GM18502 (cell line): Measurements from ENCODE around the gene APOOL.
"Not testable (repeated sequence)": the region's sequence is repeated elsewhere in the genome, so short reads cannot be mapped to it uniquely, and the experiment has no call there.

Experiments used
- ATAC-seq: cut with Tn5 transposase; IDR thresholded peaks from one replicate; pipeline ENCODE4 v1.9.1; 2021; ENCODE audit warnings: mild to moderate bottlenecking; ENCODE audit not compliant: unreplicated experiment, poor library complexity

The APOOL gene

DNA sequence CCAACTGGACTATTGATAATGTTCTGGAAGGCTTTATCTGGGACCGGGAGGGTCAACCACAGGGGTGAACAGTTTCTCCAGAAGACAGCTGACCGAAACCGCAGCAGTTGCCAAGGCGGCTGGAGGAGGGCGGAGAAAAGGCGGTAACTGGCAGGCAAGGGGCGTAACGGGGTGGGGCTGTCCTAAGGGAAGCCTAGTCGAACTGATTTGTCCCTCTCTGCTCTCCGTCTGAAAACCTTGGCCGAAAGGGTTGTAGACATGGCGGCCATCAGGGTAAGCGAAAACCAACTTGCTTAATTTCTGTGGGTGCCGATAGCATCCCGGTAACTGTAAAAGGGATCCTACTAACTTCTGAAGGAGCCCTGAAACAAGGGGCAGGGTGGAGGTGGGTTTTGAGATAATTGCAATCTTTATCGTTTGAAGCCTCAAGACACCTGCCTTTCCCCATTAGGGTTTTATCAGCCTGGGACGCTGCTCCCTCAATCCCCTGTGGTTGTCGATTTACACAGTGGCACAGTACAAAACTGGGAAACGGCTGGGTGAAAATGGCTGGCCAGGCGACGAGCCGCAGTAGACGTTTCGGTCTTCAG is at the start of gene APOOL:
Gene APOOL, plus strand, starts transcription at position 223 of the 590 bp plus-strand sequence. Its CDS starts 36 bp downstream, at position 259.
- peak; percentile 96 for ATAC-seq

DNA sequence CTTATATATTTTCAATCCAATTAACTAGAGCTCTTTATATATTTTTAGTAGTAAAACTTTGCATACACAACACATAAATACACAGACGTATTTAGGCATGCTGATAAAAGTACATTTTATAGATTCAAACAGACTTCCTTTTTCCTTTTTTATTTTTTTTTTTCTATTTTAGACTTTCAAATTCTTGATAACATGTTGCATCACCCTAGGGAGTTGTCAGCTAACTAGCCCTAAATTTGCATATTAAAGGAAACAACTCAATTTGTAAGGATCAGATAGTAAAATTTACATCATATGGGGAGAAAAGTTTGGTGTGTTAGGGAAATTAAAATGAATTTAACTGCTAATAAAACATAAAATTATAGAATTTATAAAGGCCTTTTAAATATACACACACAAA is 47.4 kb upstream of the APOOL start:
- ATAC-seq = no peak

DNA sequence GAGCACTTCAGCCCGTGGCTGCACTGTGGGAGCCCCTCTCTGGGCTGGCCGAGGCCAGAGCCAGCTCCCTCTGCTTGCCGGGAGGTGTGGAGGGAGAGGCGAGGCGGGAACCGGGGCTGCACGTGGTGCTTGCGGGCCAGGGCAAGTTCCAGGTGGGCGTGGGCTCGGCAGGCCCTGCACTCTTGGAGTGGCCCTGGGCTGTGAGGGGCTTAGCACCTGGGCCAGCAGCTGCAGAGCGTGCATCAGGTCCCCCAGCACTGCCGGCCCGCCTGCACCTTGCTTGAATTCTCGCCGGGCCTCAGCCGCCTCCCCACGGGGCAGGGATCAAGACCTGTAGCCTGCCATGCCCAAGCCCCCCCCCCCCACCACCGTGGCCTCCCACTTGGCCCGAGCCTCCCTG is 28.9 kb upstream of the APOOL start:
- ATAC-seq = no peak

- not testable (repeated sequence) for ATAC-seq
Measured at GRCh38 chrX:84991739-84992138, 11.9 kb upstream of the APOOL start.

DNA sequence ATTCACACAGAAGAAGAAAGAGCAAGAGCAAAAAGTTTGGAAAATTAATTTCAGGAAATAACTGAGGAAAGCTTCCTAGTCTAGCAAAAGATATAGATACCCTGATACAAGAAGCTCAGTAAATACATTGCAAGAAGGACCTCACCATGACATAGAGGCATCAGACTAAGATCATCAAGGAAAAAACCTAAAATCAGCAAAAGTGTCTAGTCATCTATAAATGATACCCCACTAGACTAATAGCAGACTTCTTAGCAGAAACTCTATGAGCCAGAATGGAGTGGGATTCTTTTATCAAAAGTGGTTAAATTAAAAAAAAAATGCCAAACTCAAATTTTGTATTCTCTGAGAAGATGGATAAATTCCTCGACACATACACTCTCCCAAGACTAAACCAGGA is 10.5 kb upstream of the APOOL start:
- ATAC-seq = no peak

DNA sequence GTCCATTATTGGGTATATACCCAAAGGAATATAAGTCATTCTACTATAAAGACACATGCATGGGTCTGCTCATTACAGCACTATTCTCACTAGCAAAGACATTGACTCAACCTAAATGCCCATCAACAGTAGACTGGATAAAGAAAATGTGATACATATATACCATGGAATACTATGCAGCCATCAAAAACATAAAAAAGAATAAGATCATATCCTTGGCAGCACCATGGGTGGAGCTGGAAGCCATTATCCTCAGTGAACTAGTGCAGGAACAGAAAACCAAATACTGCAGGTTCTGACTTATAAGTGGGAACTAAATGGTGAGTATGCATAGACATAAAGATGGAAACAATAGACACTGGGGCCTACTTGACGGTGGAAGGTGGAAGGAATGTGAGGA is 2.3 kb upstream of the APOOL start:
- ATAC-seq = no peak

DNA sequence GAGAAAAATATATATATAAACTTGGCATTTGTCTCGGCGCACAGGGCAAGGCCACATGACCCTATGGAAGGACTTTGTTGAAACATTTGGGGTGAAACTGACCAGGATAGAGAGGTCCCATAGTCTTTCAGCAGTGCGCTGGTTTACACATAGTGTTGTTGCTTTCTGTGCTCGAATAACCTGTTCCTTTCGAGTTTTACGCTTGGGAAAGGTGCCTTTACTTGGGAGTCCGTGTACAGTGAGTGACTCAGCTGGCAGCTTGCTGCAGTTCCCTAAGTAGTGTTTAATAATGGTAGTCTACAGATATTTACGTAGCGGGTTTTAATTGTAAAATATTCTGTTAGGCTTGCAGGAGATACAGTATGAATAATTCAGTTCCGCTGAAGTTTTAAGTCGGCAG is 578 bp downstream of the APOOL start:
- peak; percentile 3 for ATAC-seq

DNA sequence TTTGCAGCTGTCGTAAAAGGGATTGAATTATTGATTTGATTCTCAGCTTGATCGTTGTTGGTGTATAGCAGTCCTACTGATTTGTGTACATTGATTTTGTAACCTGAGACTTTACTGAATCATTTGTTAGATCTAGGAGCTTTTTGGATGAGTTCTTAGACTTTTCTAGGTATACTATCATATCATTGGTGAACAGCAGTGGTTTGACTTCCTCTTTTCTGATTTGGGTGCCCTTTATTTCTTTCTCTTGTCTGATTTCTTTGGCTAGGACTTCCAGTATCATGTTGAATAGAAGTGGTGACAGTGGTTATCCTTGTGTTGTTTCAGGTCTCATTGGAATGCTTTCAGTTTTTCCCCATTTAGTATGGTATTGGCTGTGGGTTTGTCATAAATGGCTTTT is 8.4 kb downstream of the APOOL start:
- no peak for ATAC-seq

GRCh38 chrX:85015351-85015750 is 11.7 kb downstream of the APOOL start:
- ATAC-seq = not testable (repeated sequence)

DNA sequence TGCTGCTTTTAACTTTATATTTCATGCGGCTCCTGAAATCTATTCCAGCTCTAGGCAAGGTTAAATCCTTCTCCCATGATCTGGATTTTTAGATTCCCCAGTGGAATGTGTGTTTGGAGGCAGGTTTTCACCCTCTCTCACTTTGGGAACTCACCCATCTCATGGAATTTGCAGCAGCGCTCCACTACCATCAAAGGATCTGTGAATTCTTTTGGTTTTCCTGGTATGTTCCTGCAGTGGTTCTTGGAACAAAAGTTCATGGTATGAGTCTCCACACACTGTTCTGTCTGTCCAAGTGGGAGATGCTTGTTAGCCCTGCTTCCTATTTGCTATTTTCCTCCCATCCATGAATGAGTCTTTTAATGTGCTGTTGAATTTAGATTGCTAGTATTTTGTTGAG is 14.0 kb downstream of the APOOL start:
- no peak for ATAC-seq

- ATAC-seq = no peak
Measured at GRCh38 chrX:85018471-85018870, 14.8 kb downstream of the APOOL start.

DNA sequence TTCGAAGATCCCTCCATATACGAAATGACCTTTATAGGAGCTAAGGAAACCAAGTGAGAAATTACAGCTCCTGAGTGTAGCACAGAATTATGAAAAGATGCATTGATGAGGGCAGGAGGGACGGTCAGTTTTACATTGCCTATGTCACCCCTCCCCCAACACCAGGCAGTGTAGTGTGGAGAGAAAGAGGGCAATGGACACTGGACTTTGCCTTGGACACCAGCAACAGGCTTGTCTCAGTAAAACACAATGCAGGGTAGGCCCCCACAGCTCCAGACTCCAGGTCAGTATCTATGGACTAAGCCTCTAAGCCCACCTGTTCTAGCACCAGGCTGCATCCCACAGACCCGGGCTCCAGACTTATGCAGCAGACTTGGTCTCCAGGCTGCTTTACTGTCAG is 16.5 kb downstream of the APOOL start:
- no peak for ATAC-seq

GRCh38 chrX:85024044-85024443 is 20.4 kb downstream of the APOOL start:
- ATAC-seq = no peak

DNA sequence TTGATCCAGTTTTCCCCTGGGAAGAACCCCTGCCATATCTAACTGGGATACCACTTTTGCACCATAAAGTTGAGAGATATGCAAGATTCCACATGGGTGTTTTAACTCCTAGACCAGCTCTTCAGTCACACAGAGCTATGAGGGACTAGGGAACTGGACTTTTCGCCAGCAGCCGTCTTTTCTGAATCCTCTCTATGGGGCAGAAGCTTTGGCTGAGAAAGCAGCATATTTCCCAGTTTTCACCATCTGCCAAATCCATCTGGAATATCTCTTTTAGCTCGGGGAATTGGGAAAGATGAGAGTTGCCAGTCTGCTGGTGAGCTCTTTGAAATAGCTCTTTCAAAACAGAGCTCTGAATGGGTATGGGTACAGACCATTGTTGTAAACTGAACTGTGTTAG is 20.9 kb downstream of the APOOL start:
- no peak for ATAC-seq

- no peak for ATAC-seq
Measured at GRCh38 chrX:85026170-85026569, 22.5 kb downstream of the APOOL start.

DNA sequence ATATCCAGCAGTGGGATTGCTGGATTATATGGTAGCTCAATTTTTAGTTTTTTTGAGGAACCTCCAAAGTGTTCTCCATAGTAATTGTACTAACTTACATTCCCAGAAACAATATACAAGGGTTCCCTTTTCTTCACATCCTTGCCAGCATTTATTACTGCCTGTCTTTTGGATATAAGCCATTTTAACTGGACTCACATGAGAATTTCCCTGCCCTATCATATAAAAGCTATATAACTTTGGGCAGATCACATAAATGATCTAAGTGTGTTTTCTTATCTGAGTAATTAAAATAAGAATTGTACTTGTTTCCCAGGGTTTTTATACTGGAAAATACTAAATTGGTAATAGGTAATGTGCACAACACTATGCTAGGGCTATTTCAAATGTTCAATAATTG is 25.4 kb downstream of the APOOL start:
- no peak for ATAC-seq

DNA sequence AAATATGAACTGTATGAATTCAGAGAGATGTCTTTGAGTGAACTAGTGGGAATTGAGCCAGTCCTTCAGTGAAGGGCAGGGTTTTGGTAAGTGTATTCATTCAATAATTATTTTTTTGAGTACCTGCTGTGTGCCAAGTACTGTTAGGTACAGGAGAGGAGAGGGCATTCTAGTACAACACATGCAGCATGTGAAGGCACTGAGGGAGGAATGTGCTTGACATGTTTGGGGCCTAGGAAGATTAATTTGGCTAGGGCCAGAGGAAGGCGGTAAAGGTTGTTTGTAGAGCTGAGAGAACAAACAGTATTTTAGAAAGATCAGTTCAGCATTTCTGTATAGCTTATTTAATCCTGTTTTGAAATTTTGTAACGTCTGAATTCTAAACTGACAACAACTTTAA is 27.8 kb downstream of the APOOL start:
- ATAC-seq = no peak

- no peak for ATAC-seq
Measured at GRCh38 chrX:85037114-85037513, 33.4 kb downstream of the APOOL start.

DNA sequence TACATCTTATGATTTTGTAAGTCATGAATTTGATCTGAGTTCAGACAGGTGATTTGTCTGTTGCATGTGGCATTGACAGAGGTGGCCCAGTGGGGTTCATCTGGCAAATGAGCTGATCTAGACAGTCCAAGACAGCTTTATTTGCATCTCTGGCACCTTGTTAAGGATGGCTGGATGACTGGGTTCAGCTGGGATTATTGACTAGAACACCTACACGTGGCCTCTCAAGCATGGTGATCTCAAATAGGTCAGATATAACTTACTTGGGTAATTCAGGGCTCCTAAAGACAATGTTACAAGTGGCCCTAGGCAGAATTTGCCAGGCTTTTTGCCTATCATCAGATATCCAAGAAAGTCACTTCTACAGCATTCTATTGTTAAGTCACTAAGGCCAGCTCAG is 48.0 kb downstream of the APOOL start:
- ATAC-seq = no peak

DNA sequence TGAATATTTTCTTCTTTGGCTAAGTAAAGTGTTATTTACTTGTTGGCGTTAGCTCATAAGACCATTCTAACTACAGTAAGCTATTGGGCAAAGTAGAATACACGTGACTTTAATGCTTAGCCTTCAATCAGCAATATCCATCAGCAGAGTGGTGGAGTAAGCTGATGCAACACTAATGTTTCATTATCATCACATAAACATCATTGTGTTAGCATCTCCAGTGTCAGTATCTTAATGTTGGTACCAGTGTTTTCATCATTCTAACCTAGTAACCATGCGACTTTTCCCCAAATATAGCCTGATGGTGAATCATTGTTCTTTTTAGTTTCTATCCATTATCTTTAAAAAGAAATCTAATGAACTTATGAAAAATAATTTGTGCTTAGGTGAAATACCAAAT is 48.5 kb downstream of the APOOL start:
- no peak for ATAC-seq

DNA sequence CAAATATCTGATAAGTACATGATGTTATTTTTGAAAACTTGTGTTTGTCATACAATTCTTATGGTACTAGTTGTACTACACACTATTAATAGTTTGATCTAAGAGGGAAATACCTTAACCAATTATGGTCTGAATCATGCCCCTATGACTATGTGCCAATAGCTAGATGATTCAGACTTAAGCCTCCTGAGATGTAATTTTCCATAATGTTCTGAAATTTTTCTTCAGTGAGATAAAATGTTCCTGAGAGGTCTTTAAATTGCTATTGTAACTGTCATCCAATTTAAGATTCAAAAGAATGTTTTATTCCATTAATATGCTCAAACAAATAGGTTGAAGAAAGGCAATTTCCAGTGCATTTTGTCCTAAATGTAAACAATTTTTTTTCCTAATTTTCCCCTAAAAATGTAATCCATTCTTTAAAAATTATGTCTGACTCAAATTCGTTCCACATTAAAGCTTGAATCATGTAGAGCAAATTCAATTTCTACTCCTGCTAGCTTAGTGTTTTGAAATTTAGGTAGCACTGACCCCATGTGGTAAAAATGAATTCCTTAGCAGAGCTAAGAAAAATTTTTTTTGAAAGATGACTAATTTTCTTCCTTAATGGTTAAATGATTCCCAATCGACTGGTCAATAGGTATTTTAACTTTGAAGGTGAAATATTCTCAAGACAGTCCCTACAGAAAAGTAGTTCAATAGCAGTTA is 49.1 kb downstream of the APOOL start:
- ATAC-seq = peak; percentile 51

DNA sequence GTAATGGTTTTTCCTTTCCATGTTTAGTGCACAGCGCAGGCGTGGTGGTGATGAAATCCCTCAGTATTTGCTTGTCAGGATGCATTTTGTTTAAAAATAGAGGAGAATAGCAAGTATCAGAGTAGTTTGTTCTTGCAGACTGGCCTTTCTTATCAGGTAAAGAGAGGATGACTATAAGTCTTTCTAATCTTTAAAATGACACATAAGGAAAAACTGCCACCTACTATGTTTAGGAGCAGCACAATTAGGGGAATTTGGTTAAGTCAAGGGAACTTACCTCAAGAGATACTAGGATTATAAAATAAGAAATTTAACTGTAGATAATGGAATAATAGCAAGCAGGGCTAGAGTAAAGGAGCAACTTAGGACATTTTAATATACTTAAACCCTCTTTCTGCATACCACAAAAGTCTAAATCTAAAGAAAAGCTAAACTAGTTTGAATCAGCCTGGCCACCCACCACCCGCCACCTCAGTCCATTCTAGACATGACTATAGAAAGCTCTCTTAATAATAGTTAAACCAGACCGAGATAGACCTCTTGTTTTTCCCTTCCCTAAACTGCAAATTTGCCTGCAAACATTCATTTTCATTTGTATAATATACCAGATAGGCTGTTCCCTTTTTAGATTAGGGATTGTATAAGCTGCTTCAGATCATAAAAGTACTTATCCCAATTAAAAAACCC is 62.0 kb downstream of the APOOL start:
- ATAC-seq = peak; percentile 79
